SK-N-SH treated with all-trans-retinoic acid at 6 μM for 48 hours (cell line): Measurements from ENCODE around the gene ADAM23.
A peak's percentile ranks its signal among the peaks of the same experiment; 100 is the strongest.

Experiments used
- ARNTL ChIP-seq: fragments of 450-650 bp; formaldehyde crosslinking; IDR thresholded peaks from 2 replicates; pipeline ENCODE4 v1.5.0; 2020; ENCODE audit warnings: low read depth, mild to moderate bottlenecking, moderate library complexity, borderline replicate concordance
- ISL1 ChIP-seq: fragments of 250-450 bp; sonication (Bioruptor Pico); IDR thresholded peaks from 2 replicates; pipeline ENCODE4 v2.1.2; 2022; ENCODE audit warnings: mild to moderate bottlenecking, moderate library complexity
- PATZ1 ChIP-seq: fragments of 250-450 bp; sonication (Bioruptor Pico); IDR thresholded peaks from 2 replicates; pipeline ENCODE4 v1.8.0; 2020; ENCODE audit warnings: mild to moderate bottlenecking, moderate library complexity, borderline replicate concordance
- PPARA ChIP-seq: fragments of 250-450 bp; sonication (Bioruptor Pico); IDR thresholded peaks from 2 replicates; pipeline ENCODE4 v1.5.0; 2020; ENCODE audit warnings: mild to moderate bottlenecking, borderline replicate concordance
- RARB ChIP-seq: fragments of 250-450 bp; sonication (Bioruptor Pico); IDR thresholded peaks from 2 replicates; pipeline ENCODE4 v1.8.0; 2021; ENCODE audit warnings: mild to moderate bottlenecking, moderate library complexity
- SNAI2 ChIP-seq: fragments of 250-450 bp; sonication (Bioruptor Pico); IDR thresholded peaks from 2 replicates; pipeline ENCODE4 v1.5.0; 2020; ENCODE audit warnings: mild to moderate bottlenecking, moderate library complexity
- TCF4 ChIP-seq: fragments of 250-450 bp; sonication (Bioruptor Pico); IDR thresholded peaks from 2 replicates; pipeline ENCODE4 v1.8.0; 2021; ENCODE audit warnings: mild to moderate bottlenecking, moderate library complexity, borderline replicate concordance
- ZFP3 ChIP-seq: fragments of 250-450 bp; sonication (Bioruptor Pico); IDR thresholded peaks from 2 replicates; pipeline ENCODE4 v1.5.0; 2020; ENCODE audit warnings: mild to moderate bottlenecking, moderate library complexity
- ZFP30 ChIP-seq: fragments of 450-650 bp; formaldehyde crosslinking; IDR thresholded peaks from 2 replicates; pipeline ENCODE4 v1.5.0; 2022; ENCODE audit warnings: mild to moderate bottlenecking, moderate library complexity
- ZNF565 ChIP-seq: fragments of 450-650 bp; formaldehyde crosslinking; conservative IDR thresholded peaks from 2 replicates; pipeline ENCODE4 v1.5.0; 2020; ENCODE audit warnings: low read depth, mild to moderate bottlenecking, moderate library complexity
- ZNF70 ChIP-seq: fragments of 450-650 bp; formaldehyde crosslinking; IDR thresholded peaks from 2 replicates; pipeline ENCODE4 v1.5.0; 2020; ENCODE audit warnings: mild to moderate bottlenecking, moderate library complexity
- ZNF8 ChIP-seq: fragments of 450-650 bp; formaldehyde crosslinking; IDR thresholded peaks from 2 replicates; pipeline ENCODE4 v1.5.0; 2020; ENCODE audit warnings: mild to moderate bottlenecking, moderate library complexity
- TF ChIP-seq, protein P1 (sequence below): fragments of 250-450 bp; sonication (Bioruptor Pico); IDR thresholded peaks from 2 replicates; pipeline ENCODE4 v1.5.1; 2020; ENCODE audit warnings: low read depth, mild to moderate bottlenecking, moderate library complexity
- TF ChIP-seq, protein P2 (sequence below): fragments of 250-450 bp; sonication (Bioruptor Pico); IDR thresholded peaks from 2 replicates; pipeline ENCODE4 v1.5.0; 2020; ENCODE audit warnings: mild to moderate bottlenecking, moderate library complexity

DNA sequence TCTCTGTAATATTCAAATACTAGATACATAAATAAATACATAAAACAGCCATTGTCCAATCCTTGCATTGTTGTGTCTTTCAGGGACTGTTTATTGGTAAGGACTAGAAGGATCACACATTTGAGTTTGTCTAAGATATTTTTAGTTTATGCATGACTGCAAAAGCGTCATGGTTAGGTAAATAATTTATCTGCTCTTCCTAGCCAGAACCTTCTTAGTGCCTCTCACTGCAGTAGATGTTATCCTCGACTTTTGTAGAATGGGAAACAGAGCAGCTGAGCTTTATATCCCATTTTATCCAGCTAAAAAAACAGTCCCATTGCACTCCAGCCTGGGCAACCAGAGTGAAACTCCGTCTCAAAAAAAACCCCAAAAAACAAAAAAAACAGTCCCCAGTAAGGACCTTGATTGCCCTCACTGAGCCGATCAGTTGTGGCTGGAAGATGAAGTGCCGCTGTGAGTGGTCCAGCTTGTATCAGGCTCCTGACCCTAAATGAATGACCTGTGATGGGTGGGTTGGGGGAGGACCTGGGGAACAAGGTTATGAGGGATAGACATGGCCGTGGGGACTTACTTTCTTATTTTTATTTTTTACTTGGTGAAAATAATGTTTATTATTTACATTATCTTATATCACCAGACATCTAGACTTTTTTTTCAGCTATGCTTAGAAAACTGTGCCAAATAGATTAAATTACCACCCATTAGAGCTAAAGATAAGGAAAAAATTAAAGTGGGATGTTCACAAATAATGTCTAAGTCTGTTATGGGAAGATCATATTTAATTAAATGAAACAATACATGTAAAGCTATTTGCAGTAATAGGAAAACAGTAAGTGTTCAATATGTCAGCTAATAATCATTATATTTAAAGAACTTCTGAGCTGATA, 10.9 kb upstream of the ADAM23 start:
- TF ChIP-seq, protein P1, sequence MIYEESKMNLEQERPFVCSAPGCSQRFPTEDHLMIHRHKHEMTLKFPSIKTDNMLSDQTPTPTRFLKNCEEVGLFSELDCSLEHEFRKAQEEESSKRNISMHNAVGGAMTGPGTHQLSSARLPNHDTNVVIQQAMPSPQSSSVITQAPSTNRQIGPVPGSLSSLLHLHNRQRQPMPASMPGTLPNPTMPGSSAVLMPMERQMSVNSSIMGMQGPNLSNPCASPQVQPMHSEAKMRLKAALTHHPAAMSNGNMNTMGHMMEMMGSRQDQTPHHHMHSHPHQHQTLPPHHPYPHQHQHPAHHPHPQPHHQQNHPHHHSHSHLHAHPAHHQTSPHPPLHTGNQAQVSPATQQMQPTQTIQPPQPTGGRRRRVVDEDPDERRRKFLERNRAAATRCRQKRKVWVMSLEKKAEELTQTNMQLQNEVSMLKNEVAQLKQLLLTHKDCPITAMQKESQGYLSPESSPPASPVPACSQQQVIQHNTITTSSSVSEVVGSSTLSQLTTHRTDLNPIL (CRISPR knock-in tag): no peak
- TF ChIP-seq ZFP30 (CRISPR knock-in tag): no peak
- no peak for TF ChIP-seq PATZ1 (CRISPR knock-in tag)
- TF ChIP-seq RARB (CRISPR knock-in tag): no peak
- no peak for TF ChIP-seq ARNTL (CRISPR knock-in tag)
- TF ChIP-seq ISL1 (CRISPR knock-in tag): no peak
- peak; percentile 82 for TF ChIP-seq TCF4 (CRISPR knock-in tag)
- TF ChIP-seq ZNF8 (CRISPR knock-in tag): no peak
- no peak for TF ChIP-seq ZNF565
- TF ChIP-seq PPARA (CRISPR knock-in tag): no peak
- TF ChIP-seq ZFP3 (CRISPR knock-in tag): no peak
- no peak for TF ChIP-seq ZNF70
- TF ChIP-seq SNAI2 (CRISPR knock-in tag): no peak
- TF ChIP-seq, protein P2, sequence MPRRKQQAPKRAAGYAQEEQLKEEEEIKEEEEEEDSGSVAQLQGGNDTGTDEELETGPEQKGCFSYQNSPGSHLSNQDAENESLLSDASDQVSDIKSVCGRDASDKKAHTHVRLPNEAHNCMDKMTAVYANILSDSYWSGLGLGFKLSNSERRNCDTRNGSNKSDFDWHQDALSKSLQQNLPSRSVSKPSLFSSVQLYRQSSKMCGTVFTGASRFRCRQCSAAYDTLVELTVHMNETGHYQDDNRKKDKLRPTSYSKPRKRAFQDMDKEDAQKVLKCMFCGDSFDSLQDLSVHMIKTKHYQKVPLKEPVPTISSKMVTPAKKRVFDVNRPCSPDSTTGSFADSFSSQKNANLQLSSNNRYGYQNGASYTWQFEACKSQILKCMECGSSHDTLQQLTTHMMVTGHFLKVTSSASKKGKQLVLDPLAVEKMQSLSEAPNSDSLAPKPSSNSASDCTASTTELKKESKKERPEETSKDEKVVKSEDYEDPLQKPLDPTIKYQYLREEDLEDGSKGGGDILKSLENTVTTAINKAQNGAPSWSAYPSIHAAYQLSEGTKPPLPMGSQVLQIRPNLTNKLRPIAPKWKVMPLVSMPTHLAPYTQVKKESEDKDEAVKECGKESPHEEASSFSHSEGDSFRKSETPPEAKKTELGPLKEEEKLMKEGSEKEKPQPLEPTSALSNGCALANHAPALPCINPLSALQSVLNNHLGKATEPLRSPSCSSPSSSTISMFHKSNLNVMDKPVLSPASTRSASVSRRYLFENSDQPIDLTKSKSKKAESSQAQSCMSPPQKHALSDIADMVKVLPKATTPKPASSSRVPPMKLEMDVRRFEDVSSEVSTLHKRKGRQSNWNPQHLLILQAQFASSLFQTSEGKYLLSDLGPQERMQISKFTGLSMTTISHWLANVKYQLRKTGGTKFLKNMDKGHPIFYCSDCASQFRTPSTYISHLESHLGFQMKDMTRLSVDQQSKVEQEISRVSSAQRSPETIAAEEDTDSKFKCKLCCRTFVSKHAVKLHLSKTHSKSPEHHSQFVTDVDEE (CRISPR knock-in tag): 0 out of 2 replicates have a peak, but pooled peaks have one; percentile 0
